Measurements from ENCODE around the gene AHNAK2.

AHNAK2 gene

GRCh38 chr14:104887623-104888488, 90.3 kb downstream of the AHNAK2 start:
- no peak for DNase-seq (ENCODE audit: low read depth in 4 of 4, low spot score in 1 of 4)

All from stimulated activated CD4-positive, alpha-beta T cell treated with anti-CD3 and anti-CD28 coated beads, Interleukin-1b, Interleukin-23, amount 100 ng/mL, for 24 hours (primary cell).